GM21717 (cell line): ENCODE data around the gene TLCD3B.

Experiments used
- ATAC-seq: cut with Tn5 transposase; IDR thresholded peaks from one replicate; pipeline ENCODE4 v1.9.1; 2021; ENCODE audit warnings: mild to moderate bottlenecking, moderate library complexity; ENCODE audit not compliant: unreplicated experiment

TLCD3B gene

DNA sequence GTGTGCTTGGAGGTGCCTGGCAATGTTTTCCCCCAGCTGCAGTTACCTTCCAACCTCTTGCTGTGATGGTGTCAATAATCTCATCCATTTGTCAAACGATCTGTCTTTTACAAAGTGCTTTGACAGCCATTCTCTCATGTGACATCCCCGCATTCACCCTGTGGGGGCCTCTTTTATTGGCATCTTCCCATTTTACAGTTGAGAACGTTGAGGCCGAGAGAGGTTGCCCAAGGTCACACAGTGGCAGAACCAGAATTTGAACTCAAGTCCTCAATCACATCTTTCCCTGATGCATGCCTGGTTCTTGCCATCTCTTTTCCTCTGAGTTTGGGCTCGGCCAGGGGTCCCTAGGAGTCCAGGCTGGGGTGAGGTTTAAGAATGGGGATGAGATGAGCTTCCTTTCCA lies 55.9 kb downstream of the TLCD3B start:
- ATAC-seq = no peak
